Measurements from ENCODE around the gene DHRS3. TPM values are rescaled to one million over a fixed set of nuclear protein-coding genes. Genes with fewer than 3 reads are reported as not detected.

Gene DHRS3
- total RNA-seq, 2 donors from 2014 or later, result 60.4 to 65.3 TPM

DNA sequence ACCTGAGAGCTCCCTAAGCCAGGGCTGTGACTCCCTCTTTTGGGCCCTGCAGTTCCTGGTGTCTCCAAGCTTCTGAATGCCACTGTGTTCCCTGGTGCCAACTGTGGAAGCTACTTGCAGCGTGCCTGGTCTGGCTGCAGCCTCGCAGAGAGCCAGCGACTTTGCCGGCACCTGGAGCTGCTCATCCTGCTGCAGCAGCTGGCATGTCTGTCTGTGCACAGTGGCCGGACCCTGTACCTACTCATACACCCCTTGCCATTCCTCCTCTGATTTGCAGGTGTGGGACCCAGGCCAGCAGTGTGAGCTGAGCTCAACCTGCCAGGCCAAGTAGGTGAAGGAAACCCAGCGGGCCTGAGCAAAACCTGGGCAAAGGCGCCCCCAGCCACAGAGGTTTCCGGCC is 13.6 kb upstream of the DHRS3 start:
- Mint-ChIP-seq H3K4me3 (no peak overlapping the region), H3K27ac (no peak overlapping the region), H3K36me3 (ENCODE audit: insufficient read depth in 2 of 2) (no peaks in the 10 kb centered on the region), H3K9me3 (no peaks in the 10 kb centered on the region), H3K27me3 (ENCODE audit: low read depth) (peaks cover 5% of the 10 kb centered on the region), H3K4me1 (ENCODE audit: low read depth) (no peaks in the 10 kb centered on the region)
- DNase-seq (no peak), ATAC-seq (replicated peaks in 1 of 2) (no peak)

DNA sequence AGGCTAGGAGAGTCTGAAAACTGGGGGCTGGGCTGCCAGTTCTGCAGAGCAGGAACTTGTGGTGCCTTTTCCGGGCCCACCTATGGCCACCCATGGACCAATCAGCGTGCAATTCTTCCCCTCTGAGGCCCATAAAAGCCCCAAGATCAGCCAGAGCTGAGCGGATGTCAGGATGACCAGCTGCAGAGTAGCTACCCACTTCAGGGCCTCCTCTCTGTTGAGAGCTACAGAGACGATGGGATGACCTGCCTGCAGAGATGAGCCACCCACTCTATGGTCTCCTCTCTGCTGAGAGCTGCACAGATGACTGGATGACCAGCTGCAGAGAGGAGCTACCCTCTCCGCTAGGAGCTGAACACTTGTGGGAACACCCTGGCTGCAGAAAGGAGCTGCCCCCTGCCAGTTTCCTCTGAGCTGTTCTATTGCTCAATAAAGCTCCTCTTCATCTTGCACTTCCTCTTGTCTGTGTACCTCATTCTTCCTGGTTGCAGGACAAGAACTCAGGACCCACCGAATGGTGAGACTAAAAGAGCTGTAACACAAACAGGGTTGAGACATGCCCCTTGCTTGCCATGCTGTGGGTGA is 13.0 kb upstream of the DHRS3 start:
- Mint-ChIP-seq H3K36me3 (ENCODE audit: insufficient read depth in 2 of 2) (no peaks in the 10 kb centered on the region), H3K27me3 (ENCODE audit: low read depth) (peaks cover 5% of the 10 kb centered on the region), H3K4me3 (no peak overlapping the region), H3K27ac (no peak overlapping the region), H3K9me3 (no peaks in the 10 kb centered on the region), H3K4me1 (ENCODE audit: low read depth) (no peaks in the 10 kb centered on the region)
- DNase-seq (no peak), ATAC-seq (replicated peaks in 1 of 2) (no peak)

DNA sequence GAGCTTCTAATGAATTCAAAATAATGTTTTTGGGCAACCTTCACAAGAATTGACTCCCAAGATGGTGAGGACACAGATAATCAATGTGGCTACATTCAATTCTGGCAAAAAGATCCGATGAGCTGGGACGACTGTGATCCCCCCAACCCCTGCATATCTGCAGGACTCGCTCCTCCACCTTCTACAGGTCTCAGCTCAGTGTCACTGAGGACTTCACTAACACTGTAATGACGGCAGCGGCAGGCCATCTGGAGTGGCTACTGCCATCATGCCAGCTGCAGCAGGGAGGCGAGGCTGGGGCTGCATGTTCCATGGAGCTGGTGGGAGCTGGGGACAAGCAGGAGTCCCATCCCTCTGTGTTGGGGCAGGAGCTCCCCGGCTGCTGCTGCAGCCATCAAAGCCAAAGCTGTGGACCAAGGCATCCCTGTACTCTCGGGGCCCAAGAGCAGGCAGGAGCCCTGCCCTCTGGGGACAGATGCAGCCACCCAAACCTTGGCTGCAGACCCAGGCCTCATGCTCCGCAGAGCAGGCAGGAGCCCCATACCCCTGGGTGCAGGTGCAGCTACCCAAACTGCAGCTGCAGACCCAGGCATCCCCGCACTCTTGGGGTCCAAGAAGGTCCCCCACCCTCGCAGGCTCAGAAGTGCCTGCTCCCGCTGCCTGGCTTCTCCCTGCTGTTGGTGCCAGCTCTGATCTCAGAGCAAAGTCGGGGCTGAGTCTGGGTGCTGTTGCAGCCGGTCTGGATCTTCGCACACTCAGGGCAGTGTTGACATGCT is 12.2 kb upstream of the DHRS3 start:
- peaks cover 5% of the 10 kb centered on the region for H3K27me3 Mint-ChIP-seq (ENCODE audit: low read depth)
- H3K4me3 Mint-ChIP-seq, result no peak overlapping the region
- no peak for DNase-seq
- no peak overlapping the region for H3K27ac Mint-ChIP-seq
- H3K36me3 Mint-ChIP-seq (ENCODE audit: insufficient read depth in 2 of 2), result no peaks in the 10 kb centered on the region
- no peaks in the 10 kb centered on the region for H3K4me1 Mint-ChIP-seq (ENCODE audit: low read depth)
- no peak for ATAC-seq (replicated peaks in 1 of 2)
- no peaks in the 10 kb centered on the region for H3K9me3 Mint-ChIP-seq

DNA sequence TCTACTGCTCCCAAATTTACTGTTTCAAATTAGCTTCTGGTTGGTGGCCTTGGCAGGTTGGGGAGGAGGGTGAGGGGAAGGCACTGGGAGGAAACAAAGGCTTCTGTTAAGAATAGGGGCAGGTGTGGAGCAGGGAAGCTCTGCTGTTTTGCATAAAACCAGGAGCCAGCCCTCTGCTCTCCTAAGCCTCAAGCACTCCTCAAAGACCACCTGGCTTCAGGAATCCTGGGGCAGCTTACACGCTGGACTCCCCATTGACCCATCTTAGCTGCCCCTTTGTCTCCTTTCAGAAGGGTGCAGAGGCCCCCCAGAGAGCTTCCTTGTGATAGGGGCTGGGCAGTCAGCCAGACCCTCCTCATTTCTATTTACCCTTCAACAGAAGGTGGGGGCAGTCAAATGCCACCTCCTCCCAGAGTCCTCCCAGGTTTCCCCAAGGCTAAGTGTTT is 11.5 kb upstream of the DHRS3 start:
- Mint-ChIP-seq H3K27me3 (ENCODE audit: low read depth) (peaks cover 5% of the 10 kb centered on the region), H3K27ac (no peak overlapping the region), H3K4me3 (no peak overlapping the region), H3K36me3 (ENCODE audit: insufficient read depth in 2 of 2) (no peaks in the 10 kb centered on the region), H3K9me3 (no peaks in the 10 kb centered on the region), H3K4me1 (ENCODE audit: low read depth) (no peaks in the 10 kb centered on the region)
- no peak for DNase-seq
- ATAC-seq (replicated peaks in 1 of 2), result no peak

- ATAC-seq (replicated peaks in 1 of 2) (no peak), DNase-seq (no peak)
- H3K9me3 Mint-ChIP-seq, result no peaks in the 10 kb centered on the region
- no peak overlapping the region for H3K27ac Mint-ChIP-seq
- H3K4me3 Mint-ChIP-seq, result no peak overlapping the region
- no peaks in the 10 kb centered on the region for H3K27me3 Mint-ChIP-seq (ENCODE audit: low read depth)
- no peaks in the 10 kb centered on the region for H3K36me3 Mint-ChIP-seq (ENCODE audit: insufficient read depth in 2 of 2)
- no peaks in the 10 kb centered on the region for H3K4me1 Mint-ChIP-seq (ENCODE audit: low read depth)
These were observed 9.3 kb upstream of the DHRS3 start for GRCh38 chr1:12627296-12627695.

- ATAC-seq (replicated peaks in 1 of 2) (no peak), DNase-seq (no peak)
- Mint-ChIP-seq H3K4me3 (no peak overlapping the region), H3K9me3 (no peaks in the 10 kb centered on the region), H3K27ac (no peak overlapping the region), H3K27me3 (ENCODE audit: low read depth) (no peaks in the 10 kb centered on the region), H3K36me3 (ENCODE audit: insufficient read depth in 2 of 2) (no peaks in the 10 kb centered on the region), H3K4me1 (ENCODE audit: low read depth) (no peaks in the 10 kb centered on the region)
These were observed 8.9 kb upstream of the DHRS3 start for GRCh38 chr1:12626888-12627287.

DNA sequence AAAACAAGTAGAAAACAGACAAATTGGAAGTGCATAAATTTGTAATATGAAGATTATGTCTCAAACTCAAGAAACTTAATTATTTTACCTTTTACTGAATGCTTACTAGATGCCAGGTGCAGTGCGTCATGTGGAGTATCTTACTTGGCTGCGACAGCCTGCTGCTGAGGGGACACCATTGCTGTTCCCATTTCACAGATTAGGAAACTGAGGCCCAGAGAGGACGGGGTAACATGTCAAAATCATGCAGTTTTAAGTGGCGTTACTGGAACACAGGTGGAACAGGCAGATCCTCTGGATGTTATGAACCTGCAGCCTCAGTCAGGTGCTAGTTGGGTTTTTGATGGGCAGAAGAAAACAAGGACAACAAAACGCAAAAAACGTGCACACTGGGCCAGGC is 7.3 kb upstream of the DHRS3 start:
- H3K9me3 Mint-ChIP-seq, result no peaks in the 10 kb centered on the region
- no peak overlapping the region for H3K27ac Mint-ChIP-seq
- H3K36me3 Mint-ChIP-seq (ENCODE audit: insufficient read depth in 2 of 2), result no peaks in the 10 kb centered on the region
- no peaks in the 10 kb centered on the region for H3K27me3 Mint-ChIP-seq (ENCODE audit: low read depth)
- H3K4me1 Mint-ChIP-seq (ENCODE audit: low read depth), result peaks cover 8% of the 10 kb centered on the region
- DNase-seq (no peak), ATAC-seq (replicated peaks in 1 of 2) (no peak)
- no peak overlapping the region for H3K4me3 Mint-ChIP-seq

DNA sequence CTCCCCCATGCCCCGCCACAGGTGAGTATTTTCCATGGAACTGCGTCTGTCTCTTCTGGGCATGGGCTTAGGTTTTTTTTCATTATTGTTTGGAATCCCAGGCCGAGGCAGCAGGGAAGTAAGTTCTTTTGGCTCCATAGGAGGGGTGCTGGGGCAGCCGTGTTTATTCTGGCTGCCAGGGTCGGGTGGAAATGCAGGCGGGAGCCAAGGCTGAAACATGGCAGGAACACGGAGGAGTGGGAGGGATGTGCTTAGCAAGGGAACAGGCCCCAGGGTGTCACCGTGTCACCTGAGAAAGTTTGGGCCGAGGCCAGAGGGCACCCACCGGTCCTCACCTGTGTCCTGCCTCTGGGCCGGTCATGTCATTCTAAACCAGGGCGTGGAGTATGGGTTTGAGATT is 4.5 kb upstream of the DHRS3 start:
- ATAC-seq (replicated peaks in 1 of 2), result no peak
- Mint-ChIP-seq H3K9me3 (no peaks in the 10 kb centered on the region), H3K27ac (no peak overlapping the region), H3K27me3 (ENCODE audit: low read depth) (no peaks in the 10 kb centered on the region), H3K36me3 (ENCODE audit: insufficient read depth in 2 of 2) (no peaks in the 10 kb centered on the region), H3K4me1 (ENCODE audit: low read depth) (peaks cover 27% of the 10 kb centered on the region), H3K4me3 (no peak overlapping the region)
- DNase-seq, result no peak

DNA sequence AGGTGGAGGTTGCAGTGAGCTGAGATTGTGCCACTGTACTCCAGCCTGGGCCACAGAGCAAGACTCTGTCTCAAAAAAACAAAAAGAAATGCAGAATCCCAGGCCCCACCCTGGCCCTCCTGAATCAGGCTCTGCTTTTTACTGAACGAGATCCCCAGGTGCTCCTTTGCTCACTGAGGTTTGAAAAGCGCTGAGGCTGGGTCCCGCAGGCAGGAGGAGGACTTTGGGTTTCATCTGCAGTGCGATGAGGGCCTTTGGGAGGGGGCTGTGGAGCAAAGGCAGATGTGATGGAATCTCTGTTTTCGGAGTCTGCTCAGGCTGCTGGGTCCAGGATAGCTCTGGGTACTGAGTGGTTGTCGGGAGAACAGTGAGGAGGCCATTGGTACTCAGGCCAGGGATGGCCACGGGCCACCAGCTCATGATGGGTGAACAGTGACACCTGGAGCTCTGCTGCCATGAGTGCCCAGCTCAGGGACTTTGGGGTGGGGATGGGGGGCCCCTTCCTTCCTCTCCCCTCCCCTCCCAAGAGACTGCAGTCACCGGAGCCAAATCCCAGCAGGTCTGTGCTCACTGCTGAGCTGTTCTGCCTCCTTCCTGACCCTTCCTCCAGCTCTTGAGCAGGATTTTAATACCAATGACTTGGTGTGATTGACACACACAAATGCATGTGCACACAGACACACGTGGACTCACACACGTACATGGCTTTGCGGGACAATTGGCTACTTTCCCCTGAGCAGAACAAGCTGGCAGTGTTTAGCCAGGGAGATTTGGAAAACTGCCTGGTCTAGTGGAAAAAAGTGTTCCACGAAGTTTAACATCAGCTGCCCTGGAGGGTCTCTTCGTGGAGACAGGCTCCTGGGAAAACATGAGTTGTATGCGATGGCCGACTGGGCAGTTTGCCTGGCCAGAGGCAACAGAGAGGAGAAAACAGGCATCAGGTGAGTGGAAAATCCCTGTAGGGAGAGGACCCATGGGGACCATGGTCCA is 3.6 kb upstream of the DHRS3 start:
- H3K27me3 Mint-ChIP-seq (ENCODE audit: low read depth), result no peaks in the 10 kb centered on the region
- peaks cover 1 to 3% of the 10 kb centered on the region in 2 donors for H3K36me3 Mint-ChIP-seq (ENCODE audit: insufficient read depth in 2 of 2)
- peaks cover 27% of the 10 kb centered on the region for H3K4me1 Mint-ChIP-seq (ENCODE audit: low read depth)
- no peak overlapping the region for H3K27ac Mint-ChIP-seq
- ATAC-seq (replicated peaks in 1 of 2) (no peak), DNase-seq (no peak)
- no peak overlapping the region for H3K4me3 Mint-ChIP-seq
- H3K9me3 Mint-ChIP-seq, result no peaks in the 10 kb centered on the region

DNA sequence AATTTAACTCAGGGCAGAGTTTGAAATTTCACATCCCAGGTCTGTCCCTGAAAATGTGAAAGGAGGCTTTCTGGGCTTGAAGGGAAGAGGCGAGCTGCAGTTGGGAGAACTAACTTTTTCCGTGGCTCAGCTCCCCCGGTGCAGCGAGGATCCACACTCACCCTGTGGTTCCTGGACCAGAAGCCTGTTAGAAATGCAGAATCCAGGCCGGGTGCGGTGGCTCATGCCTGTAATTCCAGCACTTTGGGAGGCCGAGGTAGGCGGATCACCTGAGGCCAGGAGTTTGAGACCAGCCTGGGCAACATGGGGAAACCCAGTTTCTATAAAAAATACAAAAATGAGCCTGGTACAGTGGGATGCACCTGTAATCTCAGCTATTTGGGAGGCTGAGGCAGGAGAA is 2.9 kb upstream of the DHRS3 start:
- ATAC-seq (replicated peaks in 1 of 2) (no peak), DNase-seq (no peak)
- H3K36me3 Mint-ChIP-seq (ENCODE audit: insufficient read depth in 2 of 2), result peaks cover 3% of the 10 kb centered on the region in 2 donors
- no peak overlapping the region for H3K27ac Mint-ChIP-seq
- H3K4me1 Mint-ChIP-seq (ENCODE audit: low read depth), result peaks cover 34% of the 10 kb centered on the region
- H3K9me3 Mint-ChIP-seq, result no peaks in the 10 kb centered on the region
- peak overlapping the region; percentile 92 to 96 for H3K4me3 Mint-ChIP-seq
- H3K27me3 Mint-ChIP-seq (ENCODE audit: low read depth), result no peaks in the 10 kb centered on the region

DNA sequence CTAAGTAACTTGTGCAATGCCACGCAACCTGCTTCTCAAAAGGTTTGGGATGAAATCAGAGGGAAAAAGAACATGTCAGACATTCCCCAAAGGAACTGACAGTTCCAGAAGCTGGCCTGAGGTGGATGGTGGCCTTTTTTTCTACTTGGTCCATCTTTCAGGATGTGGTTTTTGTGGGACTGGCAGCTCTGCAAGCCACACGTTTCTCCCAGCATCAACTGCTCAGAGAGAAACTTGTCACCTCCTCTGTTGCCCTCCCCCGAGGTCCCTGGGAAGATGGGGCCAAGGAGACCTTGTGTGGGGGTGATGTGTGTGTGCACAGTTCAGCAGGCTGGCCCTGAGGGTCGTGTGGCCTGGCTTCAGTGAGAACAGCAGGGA is 2.5 kb upstream of the DHRS3 start:
- Mint-ChIP-seq H3K4me3 (peak overlapping the region; percentile 92 to 96), H3K27ac (no peak overlapping the region), H3K4me1 (ENCODE audit: low read depth) (peaks cover 39% of the 10 kb centered on the region), H3K9me3 (no peaks in the 10 kb centered on the region), H3K27me3 (ENCODE audit: low read depth) (no peaks in the 10 kb centered on the region), H3K36me3 (ENCODE audit: insufficient read depth in 2 of 2) (peaks cover 3% of the 10 kb centered on the region in 2 donors)
- ATAC-seq (replicated peaks in 1 of 2), result peak; percentile 12 to 22
- peak; percentile 47 to 58 for DNase-seq

DNA sequence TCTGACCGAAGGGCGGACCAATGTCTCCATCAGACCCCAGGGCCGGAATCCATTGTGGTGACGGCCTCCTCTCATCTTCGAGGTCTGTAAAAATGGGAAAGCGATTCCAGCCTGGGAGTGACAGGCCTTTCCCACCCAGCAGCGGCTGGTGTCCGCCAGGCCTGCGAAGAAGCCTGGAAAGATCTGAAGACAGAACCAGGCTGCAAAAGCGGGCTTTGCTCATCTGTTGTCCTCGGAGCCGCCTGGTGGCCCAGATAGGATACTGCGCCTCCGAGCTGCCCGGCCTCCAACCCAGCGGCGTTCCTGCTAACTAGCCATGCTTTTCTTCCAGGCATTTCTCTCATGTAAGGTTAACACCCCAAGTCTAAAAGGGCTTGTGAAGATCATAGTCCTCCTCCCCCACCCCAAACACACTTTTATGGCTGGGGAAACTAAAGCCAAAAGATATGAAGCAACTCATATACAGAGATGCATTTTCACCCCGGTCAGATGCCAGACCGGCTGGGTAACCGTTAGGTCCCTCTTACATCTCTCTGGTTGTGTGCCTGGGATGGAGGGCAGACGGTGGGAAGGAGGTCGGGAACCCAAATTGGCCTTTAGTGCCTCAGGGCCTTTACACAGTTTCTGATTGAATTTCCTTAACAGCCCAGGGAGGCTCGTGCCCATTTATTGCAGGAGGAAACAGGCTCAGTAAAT is 1.9 kb upstream of the DHRS3 start:
- H3K9me3 Mint-ChIP-seq, result no peaks in the 10 kb centered on the region
- peak overlapping the region; percentile 92 to 96 for H3K4me3 Mint-ChIP-seq
- H3K27me3 Mint-ChIP-seq (ENCODE audit: low read depth), result no peaks in the 10 kb centered on the region
- ATAC-seq (replicated peaks in 1 of 2) (peak; percentile 52 to 60), DNase-seq (peak; percentile 79 to 85)
- peaks cover 3% of the 10 kb centered on the region in 2 donors for H3K36me3 Mint-ChIP-seq (ENCODE audit: insufficient read depth in 2 of 2)
- peak overlapping the region; percentile 34 for H3K27ac Mint-ChIP-seq
- peaks cover 44% of the 10 kb centered on the region for H3K4me1 Mint-ChIP-seq (ENCODE audit: low read depth)
